ENCODE data around the gene SLC2A13. TPM values are rescaled to one million over a fixed set of nuclear protein-coding genes. Genes with fewer than 3 reads are reported as not detected.
"Not testable (repeated sequence)": the region's sequence is repeated elsewhere in the genome, so short reads cannot be mapped to it uniquely, and the experiment has no call there.

SLC2A13 gene
- total RNA-seq, 1 donor from 2014 or later, result 2.2 TPM

- intact Hi-C loops (cut with micrococcal nuclease), result no loop called here
These were observed 289.2 kb downstream of the SLC2A13 start for GRCh38 chr12:39816671-39817185.

DNA sequence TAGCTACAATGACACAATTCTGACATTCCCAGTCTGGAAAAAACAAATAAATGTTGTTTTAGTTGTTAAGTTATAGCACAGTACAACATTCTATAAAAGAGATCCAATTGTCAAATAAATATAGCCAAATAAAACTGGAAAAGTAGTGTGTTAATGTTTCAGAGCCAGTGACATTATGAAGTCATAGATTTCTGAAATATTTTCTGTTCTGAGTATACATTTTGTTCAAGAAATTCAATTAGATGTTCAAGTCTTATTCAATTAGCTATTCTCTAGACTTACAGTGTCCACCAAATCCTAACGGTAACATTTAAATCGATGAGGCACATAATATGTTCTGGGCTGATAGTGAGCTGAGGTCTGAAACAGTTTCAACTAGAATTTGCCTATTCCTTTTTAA is 290.1 kb downstream of the SLC2A13 start:
- intact Hi-C loops (cut with micrococcal nuclease), result no loop called here

DNA sequence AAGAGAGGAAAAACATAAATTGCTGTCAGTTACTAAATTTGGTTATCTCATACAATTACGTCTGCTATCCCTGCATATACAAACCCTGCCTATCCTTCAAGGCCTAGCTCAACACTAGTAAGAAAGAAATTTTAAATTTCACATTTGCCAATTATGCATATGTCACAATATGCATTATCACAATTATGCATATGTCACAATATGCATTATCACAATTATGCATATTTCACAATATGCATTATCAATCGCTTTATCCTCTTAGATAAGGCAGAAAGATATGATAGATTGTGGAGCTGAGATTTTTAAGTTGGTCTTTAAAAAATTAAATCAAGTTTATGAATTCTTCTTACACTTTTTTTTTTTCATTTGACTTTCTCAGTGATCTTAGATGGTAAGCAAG is 291.3 kb downstream of the SLC2A13 start:
- intact Hi-C loops (cut with micrococcal nuclease), result no loop called here

GRCh38 chr12:39813776-39814175 is 292.1 kb downstream of the SLC2A13 start:
- intact Hi-C loops (cut with micrococcal nuclease), result no loop called here

- intact Hi-C loops (cut with micrococcal nuclease), result not testable (repeated sequence)
These were observed 293.4 kb downstream of the SLC2A13 start for GRCh38 chr12:39812456-39812855.

DNA sequence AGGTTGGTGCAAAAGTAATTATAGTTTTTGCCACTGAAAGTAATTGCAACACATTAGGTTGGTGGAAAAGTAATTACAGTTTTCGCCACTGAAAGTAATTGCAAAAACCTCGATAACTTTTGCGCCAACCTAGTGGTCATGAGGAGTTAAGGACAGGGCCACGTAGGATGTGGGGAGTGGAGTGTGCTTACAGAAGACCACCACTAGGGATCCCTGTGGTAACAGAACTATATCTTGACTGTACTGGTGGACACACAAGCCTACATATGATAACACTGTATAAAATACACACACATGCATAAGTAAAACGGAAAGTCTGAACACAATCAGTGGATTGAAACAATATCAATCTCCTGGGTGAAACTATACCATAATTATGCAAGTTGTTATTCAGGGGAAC is 298.8 kb downstream of the SLC2A13 start:
- intact Hi-C loops (cut with micrococcal nuclease), result no loop called here

DNA sequence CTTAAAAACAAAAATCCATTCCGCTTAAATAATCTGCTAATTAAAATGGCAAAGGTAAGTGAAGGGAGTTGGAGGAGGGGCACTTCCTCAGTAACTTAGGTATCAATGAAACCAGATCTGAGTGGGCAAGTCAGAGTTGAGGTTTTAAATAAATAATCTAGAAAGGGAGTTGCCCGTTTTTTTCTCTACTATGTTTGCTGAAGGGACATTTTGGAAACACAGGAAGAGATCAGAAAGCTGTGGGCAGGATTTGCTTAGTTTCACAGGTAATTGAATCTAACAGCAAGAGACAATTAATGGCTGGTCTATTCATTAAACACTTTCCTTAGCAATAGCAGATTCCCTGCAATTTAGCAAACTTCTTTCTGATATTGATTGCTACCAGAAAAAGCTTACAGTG is 300.2 kb downstream of the SLC2A13 start:
- intact Hi-C loops (cut with micrococcal nuclease), result no loop called here

DNA sequence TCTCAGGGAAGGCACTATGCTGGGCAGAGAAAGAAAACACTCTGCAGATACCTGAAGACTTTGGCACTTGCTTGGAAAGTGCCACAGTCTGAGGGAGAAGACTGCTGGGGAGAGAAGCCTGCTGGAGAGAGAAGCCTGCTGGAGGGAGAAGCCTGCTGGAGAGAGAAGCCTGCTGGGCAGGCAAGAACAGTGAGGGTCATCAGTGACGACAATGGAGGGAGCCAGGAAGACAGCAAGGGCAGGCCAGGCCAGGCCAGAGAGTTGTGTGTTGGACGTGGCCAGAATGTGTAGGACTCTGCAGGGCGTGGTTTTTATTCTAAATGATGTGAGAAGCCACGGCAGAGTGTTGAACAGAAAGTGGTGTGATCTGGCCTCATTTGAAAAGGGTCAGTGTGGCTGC is 301.0 kb downstream of the SLC2A13 start:
- intact Hi-C loops (cut with micrococcal nuclease), result no loop called here

- intact Hi-C loops (cut with micrococcal nuclease), result no loop called here
These were observed 301.4 kb downstream of the SLC2A13 start for GRCh38 chr12:39804479-39804878.

GRCh38 chr12:39803151-39803550 is 302.7 kb downstream of the SLC2A13 start:
- intact Hi-C loops (cut with micrococcal nuclease), result no loop called here

GRCh38 chr12:39798977-39799376 is 306.9 kb downstream of the SLC2A13 start:
- intact Hi-C loops (cut with micrococcal nuclease), result no loop called here

GRCh38 chr12:39798429-39798828 is 307.5 kb downstream of the SLC2A13 start:
- intact Hi-C loops (cut with micrococcal nuclease), result no loop called here

DNA sequence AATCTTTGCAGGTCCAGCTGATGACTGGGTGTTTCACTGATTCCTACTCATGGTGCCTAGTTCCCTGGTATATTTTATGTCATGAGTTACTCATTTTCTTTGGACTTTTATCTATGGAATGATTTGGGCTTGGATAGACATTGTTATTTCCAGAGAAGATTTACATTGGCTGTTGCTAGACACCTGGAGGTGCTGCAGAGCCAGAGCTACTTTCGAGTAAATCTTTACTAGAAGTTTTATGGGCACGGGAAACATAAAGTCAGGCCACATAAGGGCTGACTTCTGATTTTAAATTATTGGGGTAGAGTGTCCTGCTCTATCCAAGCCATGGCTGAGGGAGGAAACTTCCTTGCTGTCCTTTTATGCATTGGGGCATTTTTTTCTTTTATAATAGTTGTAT is 310.4 kb downstream of the SLC2A13 start:
- intact Hi-C loops (cut with micrococcal nuclease), result no loop called here

DNA sequence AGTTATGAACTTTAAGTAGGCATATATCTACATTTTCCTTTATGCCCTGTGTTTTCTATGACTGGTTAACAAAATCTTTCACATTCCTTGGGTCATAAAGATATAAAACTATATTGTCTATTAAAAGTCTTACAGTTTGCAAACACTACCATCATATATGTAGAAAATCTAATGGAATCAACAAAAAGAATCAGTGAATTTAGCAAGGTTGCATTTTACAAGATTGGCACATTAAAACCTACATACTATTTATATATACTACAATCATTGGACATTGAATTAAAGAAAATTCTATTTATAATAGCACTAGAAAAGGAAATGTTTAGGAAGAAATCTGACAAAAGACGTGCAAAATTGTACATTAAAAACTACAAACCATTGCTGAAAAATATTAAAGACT is 312.9 kb downstream of the SLC2A13 start:
- intact Hi-C loops (cut with micrococcal nuclease), result no loop called here

GRCh38 chr12:39788239-39788638 is 317.6 kb downstream of the SLC2A13 start:
- intact Hi-C loops (cut with micrococcal nuclease), result no loop called here

DNA sequence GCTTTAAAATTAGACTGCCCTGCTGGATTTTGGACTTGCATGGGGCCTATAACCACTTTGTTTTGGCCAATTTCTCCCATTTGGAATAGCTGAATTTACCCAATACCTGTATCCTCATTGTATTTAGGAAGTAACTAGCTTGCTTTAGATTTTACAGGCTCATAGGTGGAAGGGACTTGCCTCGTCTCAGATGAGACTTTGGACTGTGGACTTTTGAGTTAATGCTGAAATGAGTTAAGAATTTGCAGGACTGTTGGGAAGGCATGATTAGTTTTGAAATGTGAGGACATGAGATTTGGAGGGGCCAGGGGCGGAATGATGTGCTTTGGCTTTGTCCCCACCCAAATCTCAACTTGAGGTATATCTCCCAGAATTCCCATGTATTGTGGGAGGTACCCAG is 320.1 kb downstream of the SLC2A13 start:
- intact Hi-C loops (cut with micrococcal nuclease), result not testable (repeated sequence)

- intact Hi-C loops (cut with micrococcal nuclease), result no loop called here
These were observed 323.8 kb downstream of the SLC2A13 start for GRCh38 chr12:39782026-39782545.

DNA sequence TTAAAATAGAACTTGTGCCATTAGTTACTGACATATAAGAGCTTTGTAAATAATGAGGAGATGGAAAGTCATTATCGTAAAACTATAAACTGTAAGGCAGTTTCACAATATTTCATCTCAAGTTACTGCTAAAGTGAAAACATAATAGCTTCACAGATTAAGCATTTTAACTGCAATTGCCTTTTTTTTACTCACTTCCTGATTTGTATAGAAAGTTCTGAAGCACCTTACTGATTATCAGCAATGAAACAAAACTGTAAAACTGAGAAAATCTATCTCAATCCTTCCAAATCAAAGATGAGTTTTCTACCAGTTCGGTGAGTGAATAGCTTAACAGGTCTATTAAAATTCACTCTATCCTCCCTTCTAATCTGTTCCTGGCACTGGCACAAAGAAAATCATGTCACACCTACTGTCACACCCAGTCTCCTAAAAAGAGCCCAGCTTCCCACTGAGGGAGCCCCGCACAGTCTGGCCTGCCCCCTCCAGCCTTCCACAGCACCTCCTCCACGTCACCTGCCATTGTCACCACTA is 324.9 kb downstream of the SLC2A13 start:
- intact Hi-C loops (cut with micrococcal nuclease), result no loop called here

DNA sequence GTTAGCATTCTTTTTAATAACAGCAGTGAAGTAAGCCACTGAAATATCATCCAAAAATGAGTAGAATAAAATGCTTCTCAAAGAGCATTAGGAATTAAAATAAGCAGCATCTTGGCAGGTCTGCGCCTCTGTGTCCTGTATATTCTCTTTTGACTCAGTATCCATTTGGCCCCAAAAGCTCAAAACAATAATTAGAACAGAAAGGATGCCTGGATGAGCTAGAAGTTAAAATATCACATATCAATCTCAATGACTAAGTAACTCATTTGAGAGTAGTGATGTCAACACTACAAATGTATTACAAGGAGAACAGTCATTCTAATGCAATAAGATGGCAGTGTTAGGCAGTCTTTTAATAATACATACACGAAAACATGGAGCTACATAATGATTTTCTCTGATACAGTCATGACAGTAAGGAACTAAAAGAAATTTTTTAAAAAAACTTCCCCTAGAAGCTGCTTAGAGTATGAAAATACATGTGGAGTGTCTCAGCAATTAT is 325.4 kb downstream of the SLC2A13 start:
- intact Hi-C loops (cut with micrococcal nuclease), result no loop called here

DNA sequence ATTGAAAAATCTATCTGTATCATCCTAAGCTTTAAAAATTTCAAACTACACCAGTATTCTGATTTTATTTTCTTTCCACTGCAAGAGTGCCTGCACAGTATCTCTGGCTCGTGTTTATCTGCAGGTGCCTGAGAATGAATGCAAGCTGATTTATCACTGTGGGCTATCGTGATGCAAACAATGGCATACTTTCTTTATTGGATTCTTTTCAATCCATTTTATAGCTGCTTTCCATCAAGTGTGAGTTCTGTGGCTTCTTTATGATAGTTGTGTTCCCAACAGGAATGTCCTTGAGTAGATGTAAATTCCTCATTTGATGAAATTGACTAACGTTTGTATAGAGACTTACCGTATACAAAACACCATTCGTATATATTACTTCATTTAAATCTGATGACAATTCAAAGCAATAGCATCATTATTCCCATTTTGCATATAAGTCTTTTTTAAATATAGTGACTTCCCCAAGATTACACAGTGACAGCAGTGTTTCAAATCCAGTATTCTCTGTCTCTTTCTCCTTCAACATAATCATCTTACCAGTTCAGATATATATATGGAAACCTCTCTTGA is 326.0 kb downstream of the SLC2A13 start:
- intact Hi-C loops (cut with micrococcal nuclease), result no loop called here

GRCh38 chr12:39777465-39777864 is 328.4 kb downstream of the SLC2A13 start:
- intact Hi-C loops (cut with micrococcal nuclease), result no loop called here

GRCh38 chr12:39773266-39773665 is 332.6 kb downstream of the SLC2A13 start:
- intact Hi-C loops (cut with micrococcal nuclease), result no loop called here

GRCh38 chr12:39772821-39773259 is 333.0 kb downstream of the SLC2A13 start:
- intact Hi-C loops (cut with micrococcal nuclease), result no loop called here

Measured in T-helper 1 cell treated with Interleukin-12 subunit alpha and Interleukin-12 subunit beta and Interleukin-4 antibody, amounts not matched to agents 30 ng/mL and 1 ng/mL, for 36 hours (primary cell).